Activated T-helper 1 cell treated with anti-CD3 and anti-CD28 coated beads, Interleukin-12 subunit alpha, Interleukin-12 subunit beta, Interleukin-2, Interleukin-4 antibody, amounts not matched to agents 30 ng/mL and 10 ng/mL and 1 ng/mL, durations not matched to agents 14 hours and 24 hours and 36 hours (primary cell): ENCODE results near the gene NDUFB5. TPM values are rescaled to one million over a fixed set of nuclear protein-coding genes. Genes with fewer than 3 reads are reported as not detected.

Experiments used
- DNase-seq: peaks from one replicate; pipeline ENCODE4 v3.0.0; 2021; ENCODE audit warnings: low spot score
- H3K27ac Mint-ChIP-seq: one replicate; pipeline ENCODE4 v1.8.0; 2021; ENCODE audit warnings: mild to moderate bottlenecking, mixed read lengths
- H3K27me3 Mint-ChIP-seq: one replicate; pipeline ENCODE4 v1.8.0; 2022; ENCODE audit warnings: mild to moderate bottlenecking, moderate library complexity, mixed read lengths; ENCODE audit not compliant: insufficient read depth
- H3K36me3 Mint-ChIP-seq: one replicate; pipeline ENCODE4 v1.8.0; 2021; ENCODE audit warnings: low read depth, mixed read lengths
- H3K4me1 Mint-ChIP-seq: one replicate; pipeline ENCODE4 v1.8.0; 2021; ENCODE audit warnings: low read depth, mixed read lengths
- H3K4me3 Mint-ChIP-seq: one replicate; pipeline ENCODE4 v1.8.0; 2021; ENCODE audit warnings: mild to moderate bottlenecking, moderate library complexity, mixed read lengths
- H3K9me3 Mint-ChIP-seq: one replicate; pipeline ENCODE4 v1.8.0; 2021; ENCODE audit warnings: mixed read lengths
- intact Hi-C: fragments of 100-400 bp; cut with micrococcal nuclease; formaldehyde crosslinking; loops from one replicate; pipeline ENCODE4 v1.15.1; 2024
- total RNA-seq: library from RNA; stranded (reverse); gene quantifications from 2 replicates; pipeline ENCODE4 v1.2.3, GENCODE V29; 2022

The NDUFB5 gene
- total RNA-seq, 1 donor from 2014 or later, result 86.1 TPM

GRCh38 chr3:179670311-179670710, 65.7 kb downstream of the NDUFB5 start:
- no peak overlapping the region for H3K4me3 Mint-ChIP-seq
- H3K36me3 Mint-ChIP-seq, result no peaks in the 10 kb centered on the region
- no peaks in the 10 kb centered on the region for H3K9me3 Mint-ChIP-seq
- H3K27me3 Mint-ChIP-seq, result no peaks in the 10 kb centered on the region
- intact Hi-C loops, result no loop called here
- no peak overlapping the region for H3K27ac Mint-ChIP-seq
- no peaks in the 10 kb centered on the region for H3K4me1 Mint-ChIP-seq
- DNase-seq, result no peak

- intact Hi-C loops, result no loop called here
- H3K36me3 Mint-ChIP-seq, result no peaks in the 10 kb centered on the region
- no peak overlapping the region for H3K4me3 Mint-ChIP-seq
- H3K4me1 Mint-ChIP-seq, result no peaks in the 10 kb centered on the region
- no peak overlapping the region for H3K27ac Mint-ChIP-seq
- no peaks in the 10 kb centered on the region for H3K27me3 Mint-ChIP-seq
- no peak for DNase-seq
- H3K9me3 Mint-ChIP-seq, result no peaks in the 10 kb centered on the region
These were observed 66.7 kb downstream of the NDUFB5 start for GRCh38 chr3:179671309-179671708.

GRCh38 chr3:179671747-179672242, 67.2 kb downstream of the NDUFB5 start:
- Mint-ChIP-seq H3K4me3 (no peak overlapping the region), H3K27ac (no peak overlapping the region), H3K4me1 (no peaks in the 10 kb centered on the region), H3K27me3 (no peaks in the 10 kb centered on the region), H3K36me3 (no peaks in the 10 kb centered on the region), H3K9me3 (no peaks in the 10 kb centered on the region)
- intact Hi-C loops, result no loop called here
- no peak for DNase-seq

DNA sequence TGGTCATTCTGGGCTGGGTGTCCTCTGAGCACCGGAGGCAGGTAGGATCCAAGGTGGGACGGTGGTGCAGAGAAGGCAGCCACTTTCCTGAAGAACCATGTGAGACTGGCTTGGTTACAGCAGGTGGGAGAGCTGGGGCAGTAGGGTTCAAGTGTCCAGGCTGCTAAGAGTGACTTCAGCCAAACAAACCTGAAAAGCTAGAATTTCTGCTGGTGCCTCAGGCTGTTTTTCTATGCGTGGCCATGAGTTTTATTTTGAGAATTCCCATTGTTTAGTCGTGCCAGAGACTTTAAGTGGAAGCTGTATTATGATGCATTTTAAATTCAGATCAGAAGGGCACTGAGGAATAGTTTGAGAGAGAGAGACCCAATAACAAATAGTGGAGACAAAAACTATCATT, 68.3 kb downstream of the NDUFB5 start:
- H3K9me3 Mint-ChIP-seq, result no peaks in the 10 kb centered on the region
- H3K36me3 Mint-ChIP-seq, result no peaks in the 10 kb centered on the region
- intact Hi-C loops, result no loop called here
- no peak for DNase-seq
- H3K27me3 Mint-ChIP-seq, result no peaks in the 10 kb centered on the region
- no peak overlapping the region for H3K4me3 Mint-ChIP-seq
- H3K27ac Mint-ChIP-seq, result no peak overlapping the region
- H3K4me1 Mint-ChIP-seq, result no peaks in the 10 kb centered on the region

DNA sequence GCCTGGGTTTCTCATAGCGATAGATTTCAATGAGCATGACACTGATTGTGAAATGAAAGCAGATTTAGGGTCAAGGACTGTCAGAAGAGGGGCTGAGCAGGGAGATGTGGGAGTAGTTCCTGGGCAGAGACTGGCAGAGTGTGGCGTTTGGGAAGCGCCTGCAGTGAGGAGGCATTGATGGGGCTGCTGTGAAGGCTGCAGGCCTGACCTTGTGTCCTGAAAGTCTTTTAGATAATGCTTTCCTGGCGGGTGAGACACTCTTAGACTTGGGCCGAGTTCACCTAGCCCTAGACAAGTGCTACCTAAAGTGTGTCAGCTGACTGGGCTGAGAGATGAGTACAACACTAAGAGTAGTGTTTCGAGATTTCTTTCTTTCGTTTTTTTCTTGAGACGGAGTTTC, 68.9 kb downstream of the NDUFB5 start:
- no peaks in the 10 kb centered on the region for H3K4me1 Mint-ChIP-seq
- no peak overlapping the region for H3K27ac Mint-ChIP-seq
- intact Hi-C loops, result no loop called here
- H3K4me3 Mint-ChIP-seq, result no peak overlapping the region
- no peak for DNase-seq
- H3K9me3 Mint-ChIP-seq, result no peaks in the 10 kb centered on the region
- H3K27me3 Mint-ChIP-seq, result no peaks in the 10 kb centered on the region
- H3K36me3 Mint-ChIP-seq, result no peaks in the 10 kb centered on the region

GRCh38 chr3:179676081-179676480, 71.5 kb downstream of the NDUFB5 start:
- no peak overlapping the region for H3K4me3 Mint-ChIP-seq
- no peak overlapping the region for H3K27ac Mint-ChIP-seq
- H3K9me3 Mint-ChIP-seq, result no peaks in the 10 kb centered on the region
- no peaks in the 10 kb centered on the region for H3K4me1 Mint-ChIP-seq
- H3K36me3 Mint-ChIP-seq, result no peaks in the 10 kb centered on the region
- DNase-seq, result no peak
- H3K27me3 Mint-ChIP-seq, result no peaks in the 10 kb centered on the region
- intact Hi-C loops, result no loop called here

Other genes with a start within 250 kb of the NDUFB5 start
- gene GNB4, start 153.3 kb upstream of the NDUFB5 start, total RNA-seq, result 13.9 and 15.4 TPM in 2 replicates
- 113 and 117 TPM in 2 replicates for gene ACTL6A, start 41.9 kb upstream of the NDUFB5 start, total RNA-seq
- 65.1 and 65.5 TPM in 2 replicates for gene MRPL47, start 156 bp upstream of the NDUFB5 start, total RNA-seq
- gene USP13, start 48.2 kb downstream of the NDUFB5 start, total RNA-seq, result 11.1 and 11.3 TPM in 2 replicates